ENCODE results near the gene EFEMP1. TPM values are rescaled to one million over a fixed set of nuclear protein-coding genes. Genes with fewer than 3 reads are reported as not detected.
A peak's percentile ranks its signal among the peaks of the same experiment; 100 is the strongest.

Gene EFEMP1
- total RNA-seq, 4 donors from 2014 or later: 379 to 821 (median 437) TPM

DNA sequence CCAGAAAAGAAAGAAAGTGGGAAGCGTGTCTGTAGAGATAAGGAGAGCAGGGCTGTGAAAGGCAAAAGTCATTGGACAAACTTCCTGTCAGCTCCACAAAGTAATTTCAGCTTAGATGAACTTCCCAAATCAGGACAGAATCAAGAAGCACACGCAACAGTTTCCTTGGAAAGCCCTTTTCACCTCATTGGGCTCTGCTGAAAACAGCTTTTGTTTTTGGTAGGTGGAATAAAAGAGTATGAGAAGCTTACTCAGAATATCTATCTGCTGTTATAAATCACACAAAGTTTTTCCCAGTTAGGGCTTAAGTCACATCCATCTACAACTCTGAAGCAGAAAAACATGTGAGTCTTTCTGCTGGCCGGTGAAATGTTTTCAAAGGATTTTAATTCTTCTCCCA is 42.4 kb upstream of the EFEMP1 start:
- WGBS, 2 donors: 58 to 65% methylated on average over 3 of the region's 3 CpGs
- TF ChIP-seq, protein P1, sequence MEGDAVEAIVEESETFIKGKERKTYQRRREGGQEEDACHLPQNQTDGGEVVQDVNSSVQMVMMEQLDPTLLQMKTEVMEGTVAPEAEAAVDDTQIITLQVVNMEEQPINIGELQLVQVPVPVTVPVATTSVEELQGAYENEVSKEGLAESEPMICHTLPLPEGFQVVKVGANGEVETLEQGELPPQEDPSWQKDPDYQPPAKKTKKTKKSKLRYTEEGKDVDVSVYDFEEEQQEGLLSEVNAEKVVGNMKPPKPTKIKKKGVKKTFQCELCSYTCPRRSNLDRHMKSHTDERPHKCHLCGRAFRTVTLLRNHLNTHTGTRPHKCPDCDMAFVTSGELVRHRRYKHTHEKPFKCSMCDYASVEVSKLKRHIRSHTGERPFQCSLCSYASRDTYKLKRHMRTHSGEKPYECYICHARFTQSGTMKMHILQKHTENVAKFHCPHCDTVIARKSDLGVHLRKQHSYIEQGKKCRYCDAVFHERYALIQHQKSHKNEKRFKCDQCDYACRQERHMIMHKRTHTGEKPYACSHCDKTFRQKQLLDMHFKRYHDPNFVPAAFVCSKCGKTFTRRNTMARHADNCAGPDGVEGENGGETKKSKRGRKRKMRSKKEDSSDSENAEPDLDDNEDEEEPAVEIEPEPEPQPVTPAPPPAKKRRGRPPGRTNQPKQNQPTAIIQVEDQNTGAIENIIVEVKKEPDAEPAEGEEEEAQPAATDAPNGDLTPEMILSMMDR (IDR thresholded peaks at IDR 0.05): no peak
- TF ChIP-seq POLR2A (IDR thresholded peaks at IDR 0.05): no peak
- Histone ChIP-seq H3K4me1 (peaks cover 0 to 8% of the 10 kb centered on the region in 2 donors), H3K27ac (peak overlapping the region in 2 of 3 donors; percentile 12 to 55), H3K9me3 (no peaks in the 10 kb centered on the region), H3K4me3 (replicated peaks in 1 of 3) (no peak overlapping the region), H3K27me3 (no peaks in the 10 kb centered on the region), H3K36me3 (no peaks in the 10 kb centered on the region)
- intact Hi-C loops (cut with DNase I): no loop called here
- DNase-seq: no peak

GRCh38 chr2:55965276-55965675 is 41.7 kb upstream of the EFEMP1 start:
- Histone ChIP-seq H3K4me1 (peaks cover 0 to 8% of the 10 kb centered on the region in 2 donors), H3K36me3 (no peaks in the 10 kb centered on the region), H3K9me3 (no peaks in the 10 kb centered on the region), H3K27me3 (no peaks in the 10 kb centered on the region), H3K4me3 (replicated peaks in 1 of 3) (no peak overlapping the region), H3K27ac (peak overlapping the region in 1 of 3 donors; percentile 12)
- no peak for DNase-seq
- WGBS, 2 donors: 62 to 92% methylated on average over 2 of the region's 2 CpGs
- no peak for TF ChIP-seq POLR2A (IDR thresholded peaks at IDR 0.05)
- TF ChIP-seq, protein P1 (IDR thresholded peaks at IDR 0.05): no peak
- intact Hi-C loops (cut with DNase I): no loop called here

DNA sequence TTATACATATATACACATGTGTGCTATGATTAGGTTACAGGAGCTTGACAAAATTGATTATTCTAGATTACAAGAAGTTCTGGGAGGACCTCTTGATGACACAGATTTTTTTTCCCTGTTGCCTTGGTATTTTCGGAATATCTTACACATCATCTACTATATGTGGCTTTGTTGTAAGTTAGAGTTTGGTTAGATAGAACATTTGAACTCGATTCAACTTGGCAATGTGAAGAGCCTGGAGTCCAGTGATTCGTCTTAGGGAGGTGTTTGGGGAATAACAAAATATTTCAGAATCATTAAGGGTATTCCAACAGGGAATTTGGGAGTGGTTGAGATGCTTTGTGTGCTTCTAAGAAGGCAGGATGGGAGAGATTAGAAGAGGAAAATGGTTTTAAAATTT is 39.3 kb upstream of the EFEMP1 start:
- DNase-seq: no peak
- Histone ChIP-seq H3K4me1 (peaks cover 5 to 22% of the 10 kb centered on the region in 2 donors), H3K36me3 (no peaks in the 10 kb centered on the region), H3K9me3 (no peaks in the 10 kb centered on the region), H3K27ac (no peak overlapping the region), H3K4me3 (replicated peaks in 1 of 3) (no peak overlapping the region), H3K27me3 (no peaks in the 10 kb centered on the region)
- no peak for TF ChIP-seq POLR2A (IDR thresholded peaks at IDR 0.05)
- TF ChIP-seq, protein P1 (IDR thresholded peaks at IDR 0.05): no peak
- WGBS, 2 donors: 70 to 80% methylated on average over 3 of the region's 3 CpGs
- intact Hi-C loops (cut with DNase I): loop anchor here (5.0 kb wide), 1 partner anchor 196 kb away; no protein-coding TSS in a partner anchor

DNA sequence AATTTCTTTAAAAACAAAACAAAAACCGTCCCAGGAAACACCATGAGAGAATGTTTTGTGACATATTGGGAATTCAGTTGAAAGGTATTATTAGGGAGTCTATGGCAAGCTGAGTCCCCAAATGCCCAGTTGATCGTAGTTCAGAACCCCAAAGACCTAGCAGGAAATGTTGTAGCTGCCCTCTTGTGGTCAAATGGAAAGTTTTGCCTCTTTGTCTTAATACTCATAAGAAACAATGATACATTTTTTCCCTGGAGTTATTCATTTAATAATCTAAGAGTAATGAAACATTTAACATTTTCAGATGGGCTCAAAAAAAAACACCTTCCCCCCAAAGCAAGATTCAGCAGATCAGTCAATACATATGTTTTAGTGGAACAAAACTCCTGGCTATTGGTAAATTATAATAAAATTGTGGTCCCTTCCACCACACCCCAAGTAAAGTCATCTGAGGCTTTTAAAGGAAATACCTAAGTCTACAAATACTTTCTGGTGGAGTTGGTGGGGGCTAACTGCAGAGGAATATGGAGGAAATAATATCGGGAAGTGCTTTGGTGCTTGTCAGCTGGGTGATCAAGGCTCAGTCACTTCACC is 37.8 kb upstream of the EFEMP1 start:
- Histone ChIP-seq H3K4me1 (peaks cover 6 to 24% of the 10 kb centered on the region in 2 donors), H3K27me3 (no peaks in the 10 kb centered on the region), H3K4me3 (replicated peaks in 1 of 3) (no peak overlapping the region), H3K9me3 (no peaks in the 10 kb centered on the region), H3K36me3 (no peaks in the 10 kb centered on the region), H3K27ac (no peak overlapping the region)
- TF ChIP-seq POLR2A (IDR thresholded peaks at IDR 0.05): no peak
- TF ChIP-seq, protein P1 (IDR thresholded peaks at IDR 0.05): peak; percentile 31 to 81 (median 52)
- intact Hi-C loops (cut with DNase I): loop anchor here (5.0 kb wide), 1 partner anchor 194 kb away; no protein-coding TSS in a partner anchor
- no peak for DNase-seq
- 22 to 28% methylated on average over 3 of the region's 3 CpGs for WGBS, 2 donors

- no peaks in the 10 kb centered on the region for H3K27me3 ChIP-seq
- TF ChIP-seq POLR2A (IDR thresholded peaks at IDR 0.05): no peak
- TF ChIP-seq, protein P1 (IDR thresholded peaks at IDR 0.05): no peak
- no peak overlapping the region for H3K4me3 ChIP-seq (replicated peaks in 1 of 3)
- H3K36me3 ChIP-seq: no peaks in the 10 kb centered on the region
- H3K4me1 ChIP-seq: peaks cover 18 to 31% of the 10 kb centered on the region in 2 donors
- peak overlapping the region in 2 of 3 donors; percentile 18 to 24 for H3K27ac ChIP-seq
- H3K9me3 ChIP-seq: no peaks in the 10 kb centered on the region
- DNase-seq: no peak
- intact Hi-C loops (cut with DNase I): no loop called here
- WGBS, 2 donors: 44 to 92% methylated on average over 1 of the region's 1 CpG
These were observed 35.2 kb upstream of the EFEMP1 start for GRCh38 chr2:55958756-55959155.

Measured in thyroid gland (tissue), 4 donors.